ENCODE results near the gene RFLNA.

RFLNA gene

GRCh38 chr12:124283326-124283725, 11.6 kb upstream of the RFLNA start:
- TF ChIP-seq CREB1 (IDR thresholded peaks at IDR 0.05; ENCODE audit: low read depth) (no peak), NFIC (IDR thresholded peaks at IDR 0.05) (no peak), EGR1 (IDR thresholded peaks at IDR 0.05) (no peak), USF1 (IDR thresholded peaks at IDR 0.05) (no peak), REST (IDR thresholded peaks at IDR 0.05; ENCODE audit: low read depth) (no peak), EP300 (IDR thresholded peaks at IDR 0.05; ENCODE audit: borderline replicate concordance) (no peak), YY1 (IDR thresholded peaks at IDR 0.05; ENCODE audit: low read depth) (no peak), CEBPB (IDR thresholded peaks at IDR 0.05) (no peak), MAX (IDR thresholded peaks at IDR 0.05) (no peak), TEAD4 (IDR thresholded peaks at IDR 0.05) (no peak), TCF12 (IDR thresholded peaks at IDR 0.05; ENCODE audit: low read depth) (no peak)

- TF ChIP-seq TAF1 (IDR thresholded peaks at IDR 0.05; ENCODE audit: low read depth) (no peak), ZBTB7A (IDR thresholded peaks at IDR 0.05; ENCODE audit: low read depth) (no peak), TEAD4 (IDR thresholded peaks at IDR 0.05) (no peak), CEBPB (IDR thresholded peaks at IDR 0.05) (no peak), MAX (IDR thresholded peaks at IDR 0.05) (no peak), EGR1 (IDR thresholded peaks at IDR 0.05) (no peak), RAD21 (IDR thresholded peaks at IDR 0.05; ENCODE audit: low read depth) (no peak), EP300 (IDR thresholded peaks at IDR 0.05; ENCODE audit: borderline replicate concordance) (no peak), NFIC (IDR thresholded peaks at IDR 0.05) (no peak), TCF12 (IDR thresholded peaks at IDR 0.05; ENCODE audit: low read depth) (no peak), YY1 (IDR thresholded peaks at IDR 0.05; ENCODE audit: low read depth) (no peak), USF1 (IDR thresholded peaks at IDR 0.05) (no peak)
Observed at GRCh38 chr12:124284368-124284767, 10.5 kb upstream of the RFLNA start.

GRCh38 chr12:124286414-124286813, 8.5 kb upstream of the RFLNA start:
- TF ChIP-seq NFIC (IDR thresholded peaks at IDR 0.05) = peak; percentile 66
- no peak for TF ChIP-seq TCF12 (IDR thresholded peaks at IDR 0.05; ENCODE audit: low read depth)
- no peak for TF ChIP-seq CREB1 (IDR thresholded peaks at IDR 0.05; ENCODE audit: low read depth)

GRCh38 chr12:124286971-124287370, 7.9 kb upstream of the RFLNA start:
- TF ChIP-seq YY1 (IDR thresholded peaks at IDR 0.05; ENCODE audit: low read depth) = no peak
- no peak for TF ChIP-seq REST (IDR thresholded peaks at IDR 0.05; ENCODE audit: low read depth)
- TF ChIP-seq CEBPB (IDR thresholded peaks at IDR 0.05) = no peak
- no peak for TF ChIP-seq RAD21 (IDR thresholded peaks at IDR 0.05; ENCODE audit: low read depth)
- TF ChIP-seq USF1 (IDR thresholded peaks at IDR 0.05) = no peak
- no peak for TF ChIP-seq TCF12 (IDR thresholded peaks at IDR 0.05; ENCODE audit: low read depth)
- no peak for TF ChIP-seq EP300 (IDR thresholded peaks at IDR 0.05; ENCODE audit: borderline replicate concordance)
- TF ChIP-seq NFIC (IDR thresholded peaks at IDR 0.05) = no peak
- TF ChIP-seq EGR1 (IDR thresholded peaks at IDR 0.05) = no peak
- TF ChIP-seq CREB1 (IDR thresholded peaks at IDR 0.05; ENCODE audit: low read depth) = no peak

GRCh38 chr12:124289634-124290600, 5.0 kb upstream of the RFLNA start:
- TF ChIP-seq REST (IDR thresholded peaks at IDR 0.05; ENCODE audit: low read depth) (no peak), ZBTB7A (IDR thresholded peaks at IDR 0.05; ENCODE audit: low read depth) (no peak), MAX (IDR thresholded peaks at IDR 0.05) (no peak), TAF1 (IDR thresholded peaks at IDR 0.05; ENCODE audit: low read depth) (no peak), EP300 (IDR thresholded peaks at IDR 0.05; ENCODE audit: borderline replicate concordance) (no peak), RAD21 (IDR thresholded peaks at IDR 0.05; ENCODE audit: low read depth) (no peak), YY1 (IDR thresholded peaks at IDR 0.05; ENCODE audit: low read depth) (no peak), FOXM1 (IDR thresholded peaks at IDR 0.05; ENCODE audit: borderline replicate concordance, low read depth) (no peak)

Data from Ishikawa (cell line).